ENCODE results near the gene ZDBF2.
"Not testable (repeated sequence)": the region's sequence is repeated elsewhere in the genome, so short reads cannot be mapped to it uniquely, and the experiment has no call there.

ZDBF2 gene

DNA sequence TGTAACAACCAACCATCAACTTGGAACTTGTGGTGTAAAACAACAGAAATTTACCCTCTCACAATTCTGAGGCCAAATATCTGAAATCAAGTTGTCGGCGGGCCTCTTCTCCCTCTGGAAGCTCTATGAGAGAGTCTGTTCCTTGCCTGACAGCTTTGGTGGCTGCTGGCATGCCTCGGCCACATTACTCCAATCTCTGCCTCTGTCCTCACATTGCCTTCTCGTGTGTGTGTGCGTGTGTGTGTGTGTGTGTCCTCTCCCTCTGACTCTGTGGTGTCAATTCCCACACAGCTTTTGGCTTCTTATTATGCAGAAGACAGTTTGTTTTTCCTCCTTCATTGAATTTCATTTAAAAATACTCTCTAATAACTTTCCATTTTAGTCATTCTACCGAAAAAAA, 50.4 kb downstream of the ZDBF2 start:
- DNase-seq (ENCODE audit: low read depth), result no peak

DNA sequence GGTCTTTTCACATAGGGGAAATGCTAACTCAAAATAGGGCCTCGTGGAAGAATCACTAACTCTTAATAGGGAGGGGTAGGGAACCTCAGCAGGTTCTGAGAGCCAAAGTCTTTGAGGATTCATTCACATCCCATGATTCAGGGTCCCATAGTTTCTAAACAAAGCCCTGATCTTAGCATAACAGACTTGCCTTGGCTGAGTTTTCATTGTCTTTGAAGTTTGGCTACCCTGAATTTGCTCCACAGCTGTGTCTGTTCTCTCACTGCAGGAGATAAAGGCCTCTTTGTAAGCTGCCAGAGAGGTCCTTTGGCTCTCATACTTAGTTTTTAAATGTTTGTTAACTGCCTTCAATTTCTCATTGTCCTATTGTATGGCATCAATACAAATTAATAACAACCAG, 54.5 kb downstream of the ZDBF2 start:
- DNase-seq (ENCODE audit: low read depth), result no peak

DNA sequence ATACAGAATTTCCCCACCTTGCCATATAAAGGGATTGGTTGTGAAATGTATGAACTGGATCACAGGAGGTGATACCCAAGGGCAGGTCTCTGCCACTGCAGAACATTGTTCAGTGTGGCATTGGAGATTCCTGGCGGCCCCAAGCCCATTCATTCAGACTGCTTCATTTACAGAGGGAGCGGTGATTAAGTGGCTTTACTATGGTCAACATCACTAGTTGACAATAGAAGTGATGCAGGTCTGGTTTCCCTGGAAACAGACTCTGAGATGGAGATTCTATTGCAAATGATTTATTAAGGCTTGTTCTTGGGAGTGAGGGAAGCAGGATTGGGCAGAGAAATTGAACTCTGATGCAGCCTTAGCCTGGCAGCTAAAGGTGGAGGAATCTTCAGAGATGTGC, 62.4 kb downstream of the ZDBF2 start:
- no peak for DNase-seq (ENCODE audit: low read depth)

DNA sequence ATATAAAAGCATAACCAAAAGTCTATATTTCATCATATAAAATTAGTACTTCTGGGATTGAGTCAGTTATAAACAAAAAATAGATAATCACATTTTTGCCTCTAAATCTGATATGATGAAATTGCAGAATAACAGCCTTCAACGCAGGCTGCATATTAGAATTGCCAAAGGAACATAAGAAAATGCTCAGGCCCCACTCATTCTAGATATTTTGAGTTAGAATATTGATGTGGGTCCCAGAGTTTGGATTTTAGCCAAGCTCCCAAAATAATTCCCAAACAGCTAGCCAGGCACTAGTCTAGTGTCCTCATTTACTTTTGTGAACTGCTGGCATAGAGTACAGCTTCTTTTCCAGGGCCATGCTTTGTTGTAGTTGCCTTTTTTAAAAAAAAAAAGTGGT, 63.5 kb downstream of the ZDBF2 start:
- DNase-seq (ENCODE audit: low read depth), result no peak

DNA sequence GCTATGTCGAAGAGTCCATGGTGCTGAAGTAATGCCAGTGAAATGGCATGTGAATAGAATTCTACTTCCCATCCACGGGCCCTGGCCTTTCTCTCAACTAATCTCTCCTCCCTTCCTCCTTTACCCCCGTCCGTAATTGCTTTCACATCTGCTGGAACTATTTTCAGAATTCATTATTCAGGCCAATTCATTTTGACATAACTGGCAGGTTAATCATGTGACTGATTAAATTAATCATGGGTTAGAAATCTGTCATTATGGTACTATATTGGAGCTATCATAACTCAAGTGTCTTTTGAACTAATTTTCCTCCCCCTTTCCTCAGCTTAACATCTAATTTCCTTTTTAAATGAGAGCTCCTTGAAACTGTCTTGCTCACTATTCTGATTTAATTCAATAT, 66.9 kb downstream of the ZDBF2 start:
- DNase-seq (ENCODE audit: low read depth), result no peak

DNA sequence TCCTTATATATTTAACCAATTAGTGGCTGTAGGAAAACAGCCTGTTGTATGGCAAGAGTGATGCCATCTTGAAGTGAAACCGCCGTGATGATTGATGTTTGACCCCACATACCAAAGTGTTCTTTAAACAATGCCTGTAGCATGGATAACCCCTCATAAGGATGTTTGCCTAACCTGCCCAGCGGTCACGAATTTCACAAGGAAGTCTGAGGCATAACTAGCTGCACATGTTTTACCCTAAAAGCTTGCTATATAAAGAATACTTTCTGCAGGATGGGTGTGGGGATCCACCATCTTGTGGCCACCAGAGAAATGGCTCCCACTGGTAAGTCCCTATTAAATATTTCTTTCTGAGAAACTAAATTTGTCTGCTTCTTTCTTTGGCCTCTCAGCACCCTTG, 68.7 kb downstream of the ZDBF2 start:
- DNase-seq (ENCODE audit: low read depth), result no peak

DNA sequence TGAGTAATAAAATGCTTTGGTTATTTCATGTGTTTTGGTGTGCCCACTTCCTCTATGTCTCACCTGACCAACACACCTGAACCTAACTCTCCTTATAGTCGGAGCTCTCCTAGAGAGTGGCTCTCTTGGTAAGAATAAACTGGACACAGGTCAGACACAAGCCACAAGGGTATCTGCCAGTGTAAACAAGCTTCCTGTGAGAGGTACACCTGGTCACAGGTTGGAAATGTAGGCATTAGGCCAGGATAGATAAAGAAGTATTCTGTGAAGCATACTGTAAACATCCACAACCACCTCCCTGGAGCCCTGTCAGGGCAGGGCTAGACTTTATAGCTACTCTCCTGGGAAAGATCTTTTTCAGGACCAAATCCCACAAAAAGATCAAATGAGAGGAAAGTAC, 69.4 kb downstream of the ZDBF2 start:
- DNase-seq (ENCODE audit: low read depth), result no peak

DNA sequence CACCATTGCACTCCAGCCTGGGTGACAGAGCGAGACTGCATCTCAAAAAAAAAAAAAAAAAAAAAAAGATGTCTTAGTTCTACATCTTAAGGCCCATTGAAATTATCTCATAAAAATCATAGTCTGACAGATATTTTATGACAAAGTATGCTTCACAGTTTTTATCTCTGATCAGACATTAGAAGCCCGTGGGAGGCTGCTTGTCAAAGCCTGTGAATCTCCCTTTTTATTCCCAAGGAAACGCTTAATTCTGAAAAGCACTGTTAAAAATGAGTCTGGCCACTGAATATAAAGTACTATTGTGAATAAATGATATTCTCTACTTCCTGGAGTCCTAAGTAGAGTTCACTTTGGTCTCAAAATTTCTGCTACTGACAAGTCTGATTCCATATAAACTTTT, 71.1 kb downstream of the ZDBF2 start:
- no peak for DNase-seq (ENCODE audit: low read depth)

DNA sequence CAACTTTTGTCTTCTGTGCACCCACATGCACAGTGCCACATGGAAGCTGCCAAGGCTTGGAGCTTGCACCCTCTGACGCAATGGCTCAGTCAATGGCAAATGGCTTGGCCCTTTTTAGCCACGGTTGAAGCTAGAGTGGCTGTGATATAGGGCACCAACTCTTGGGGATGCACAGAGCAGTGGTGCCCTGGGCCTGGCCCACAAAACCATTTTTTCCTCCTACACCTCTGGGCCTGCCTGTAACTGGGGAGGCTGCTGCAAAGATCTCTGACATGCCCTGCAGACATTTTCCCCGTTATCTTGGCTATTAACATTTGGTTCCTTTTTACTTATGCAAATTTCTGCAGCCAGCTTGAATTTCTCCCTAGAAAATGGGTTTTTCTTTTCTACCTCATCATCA, 74.9 kb downstream of the ZDBF2 start:
- DNase-seq (ENCODE audit: low read depth), result no peak

DNA sequence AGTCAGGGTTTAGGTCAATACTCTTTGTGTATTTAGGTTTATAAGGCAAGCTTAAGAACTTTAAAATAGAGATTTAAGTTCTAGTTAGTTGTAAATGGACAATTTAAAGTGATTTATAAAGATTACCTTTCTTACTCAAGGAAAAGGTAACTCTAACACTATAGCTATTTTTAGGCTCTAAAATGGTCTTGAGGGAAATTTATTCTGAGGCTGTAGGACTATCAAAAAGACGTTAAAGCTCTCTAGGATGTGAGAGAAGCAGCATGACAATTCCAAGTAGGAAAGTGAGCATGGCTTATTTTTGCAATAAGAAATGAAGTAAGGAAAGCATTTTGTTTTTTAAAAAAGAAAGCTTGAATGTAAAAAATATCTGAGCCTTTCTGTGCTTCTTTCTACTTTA, 78.1 kb downstream of the ZDBF2 start:
- no peak for DNase-seq (ENCODE audit: low read depth)

DNA sequence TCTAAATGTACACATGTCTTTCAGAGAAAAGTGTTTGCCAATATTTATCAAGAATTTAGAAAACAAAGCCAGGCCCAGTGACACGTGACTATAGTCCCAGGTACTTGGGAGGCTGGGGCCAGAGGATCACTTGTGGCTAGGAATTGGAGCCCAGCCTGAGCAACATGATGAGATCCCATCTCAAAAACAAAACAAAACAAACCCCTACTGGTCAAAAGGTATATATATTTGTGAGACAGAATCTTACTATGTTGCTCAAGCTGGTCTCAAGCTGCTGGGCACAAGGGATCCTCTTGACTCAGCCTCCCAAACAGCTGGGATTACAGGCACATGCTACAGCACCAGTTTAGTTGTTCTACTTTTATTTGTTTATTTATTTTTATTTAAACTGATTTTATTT, 79.2 kb downstream of the ZDBF2 start:
- DNase-seq (ENCODE audit: low read depth), result no peak

DNA sequence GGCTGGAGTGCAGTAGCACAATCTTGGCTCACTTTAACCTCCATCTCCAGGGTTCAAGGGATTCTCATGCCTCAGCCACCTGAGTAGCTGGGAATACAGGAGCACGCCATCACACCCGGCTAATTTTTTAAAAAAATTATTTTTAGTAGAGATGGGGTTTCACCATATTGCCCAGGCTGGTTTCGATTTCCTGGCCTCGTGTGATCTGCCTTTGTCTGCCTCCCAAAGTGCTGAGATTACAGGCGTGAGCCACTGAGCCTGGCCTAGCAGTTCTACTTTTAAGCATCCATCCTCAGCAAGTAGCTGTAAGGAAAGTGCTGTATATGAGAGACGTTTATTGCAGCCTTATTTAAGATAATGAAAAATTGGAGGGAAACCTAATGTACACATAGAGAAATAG, 79.7 kb downstream of the ZDBF2 start:
- no peak for DNase-seq (ENCODE audit: low read depth)

DNA sequence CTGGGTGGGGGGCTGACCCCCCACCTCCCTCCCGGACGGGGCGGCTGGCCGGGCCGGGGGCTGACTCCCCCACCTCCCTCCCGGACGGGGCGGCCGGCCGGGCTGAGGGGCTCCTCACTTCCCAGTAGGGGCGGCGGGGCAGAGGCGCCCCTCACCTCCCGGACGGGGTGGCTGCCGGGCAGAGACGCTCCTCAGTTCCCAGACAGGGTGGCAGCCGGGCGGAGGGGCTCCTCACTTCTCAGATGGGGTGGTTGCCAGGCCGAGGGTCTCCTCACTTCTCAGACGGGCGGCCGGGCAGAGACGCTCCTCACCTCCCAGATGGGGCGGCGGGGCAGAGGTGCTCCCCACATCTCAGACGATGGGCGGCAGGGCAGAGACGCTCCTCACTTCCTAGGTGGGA, 82.4 kb downstream of the ZDBF2 start:
- not testable (repeated sequence) for DNase-seq (ENCODE audit: low read depth)

DNA sequence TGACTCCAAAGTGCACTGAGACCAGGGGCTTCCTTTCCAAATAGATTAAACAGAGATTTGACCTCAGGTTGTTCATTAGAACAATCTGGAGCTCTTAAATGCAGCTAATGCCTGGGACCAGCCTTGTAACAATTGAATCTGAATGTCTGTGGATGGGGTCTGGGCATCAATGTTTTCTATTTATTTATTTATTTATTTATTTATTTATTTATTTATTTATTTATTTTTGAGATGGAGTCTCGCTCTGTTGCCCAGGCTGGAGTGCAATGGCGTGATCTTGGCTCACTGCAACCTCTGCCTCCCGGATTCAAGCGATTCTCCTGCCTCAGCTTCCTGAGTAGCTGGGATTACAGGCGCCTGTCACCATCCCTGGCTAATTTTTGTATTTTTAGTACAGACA, 86.4 kb downstream of the ZDBF2 start:
- DNase-seq (ENCODE audit: low read depth), result not testable (repeated sequence)

DNA sequence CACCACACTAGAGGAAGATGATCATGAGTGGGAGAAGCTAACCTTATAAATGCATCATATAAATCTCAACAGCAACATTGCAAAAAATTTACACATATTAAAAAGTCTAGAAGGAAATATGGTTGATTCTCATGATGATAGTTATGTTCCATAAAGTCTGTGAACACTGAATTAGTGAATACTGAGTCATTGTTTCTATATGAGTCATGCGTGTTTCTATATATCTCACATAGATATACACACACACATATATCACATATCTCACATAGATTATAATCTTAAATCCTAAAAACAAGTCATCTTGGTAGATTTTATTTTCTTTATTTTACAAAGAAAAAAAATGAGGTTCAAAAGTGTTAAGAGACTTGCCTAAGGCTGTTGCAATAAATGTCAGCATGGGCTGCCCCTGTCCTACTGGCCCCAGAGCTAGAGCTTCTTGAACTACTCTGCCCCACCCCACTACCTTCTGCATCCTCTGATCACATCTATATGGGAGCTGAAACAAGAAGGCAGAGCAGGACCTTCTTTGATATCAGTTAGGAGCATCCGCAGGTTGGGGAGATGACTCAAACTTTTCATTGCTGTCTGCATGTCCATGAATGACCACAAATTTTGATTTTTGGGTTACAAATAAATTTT, 87.1 kb downstream of the ZDBF2 start:
- DNase-seq (ENCODE audit: low read depth), result peak; percentile 28

Data from HS-5 (cell line).